GM19043 (cell line): ENCODE data around the gene SYT5.

Experiments used
- ATAC-seq: cut with Tn5 transposase; IDR thresholded peaks from one replicate; pipeline ENCODE4 v1.9.1; 2021; ENCODE audit warnings: low read depth; ENCODE audit not compliant: unreplicated experiment

The SYT5 gene

DNA sequence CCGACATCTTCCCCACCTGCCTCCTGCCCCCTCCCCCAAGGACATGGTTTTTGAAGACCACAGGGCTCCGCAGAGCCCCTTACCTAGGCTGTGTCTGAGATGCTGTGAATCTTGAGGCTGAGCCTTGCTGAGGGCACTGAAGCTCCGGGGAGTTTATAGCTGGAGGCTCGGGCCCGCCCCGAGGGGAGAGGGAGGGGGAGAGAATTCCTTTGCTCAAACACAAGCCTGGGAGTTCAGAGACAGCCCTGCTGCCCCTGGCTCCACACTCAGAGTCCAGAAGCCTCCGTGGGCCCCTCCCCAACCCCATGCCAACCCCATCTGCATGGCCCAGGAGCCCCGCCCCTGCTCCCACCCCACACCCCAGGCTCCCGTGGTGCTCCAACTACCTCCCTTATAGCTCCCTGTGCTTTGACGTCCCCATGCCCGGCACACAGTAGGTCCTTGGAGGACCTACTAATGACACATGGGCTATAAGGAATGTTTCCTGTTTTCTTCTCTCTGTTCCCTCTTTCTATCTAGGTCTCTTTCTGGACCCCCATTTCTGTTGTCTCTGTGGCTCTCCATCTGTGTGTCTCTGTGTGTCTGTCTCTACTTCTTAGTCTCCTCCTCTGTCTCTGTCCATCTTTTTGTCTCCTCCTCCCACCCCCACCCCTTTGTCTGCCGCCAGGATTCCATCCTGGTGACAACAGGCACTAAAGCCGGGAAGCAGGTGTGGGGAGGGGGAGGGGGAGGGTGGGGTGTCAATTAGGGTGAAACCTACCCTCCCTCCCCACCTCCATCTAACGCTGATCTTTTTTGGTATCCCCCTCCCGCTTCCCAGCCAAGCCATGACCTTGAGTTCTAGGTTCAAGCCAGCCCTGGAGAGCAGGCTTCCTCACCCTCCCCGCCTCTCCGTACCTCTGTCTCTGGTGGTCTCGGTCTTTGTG, 30.7 kb downstream of the SYT5 start, which contains the start of gene TNNT1:
TNNT1 (minus strand) TSS at position 129 of the 926 bp plus-strand sequence. CDS start 2,049 bp downstream, outside the sequence.
- no peak for ATAC-seq

DNA sequence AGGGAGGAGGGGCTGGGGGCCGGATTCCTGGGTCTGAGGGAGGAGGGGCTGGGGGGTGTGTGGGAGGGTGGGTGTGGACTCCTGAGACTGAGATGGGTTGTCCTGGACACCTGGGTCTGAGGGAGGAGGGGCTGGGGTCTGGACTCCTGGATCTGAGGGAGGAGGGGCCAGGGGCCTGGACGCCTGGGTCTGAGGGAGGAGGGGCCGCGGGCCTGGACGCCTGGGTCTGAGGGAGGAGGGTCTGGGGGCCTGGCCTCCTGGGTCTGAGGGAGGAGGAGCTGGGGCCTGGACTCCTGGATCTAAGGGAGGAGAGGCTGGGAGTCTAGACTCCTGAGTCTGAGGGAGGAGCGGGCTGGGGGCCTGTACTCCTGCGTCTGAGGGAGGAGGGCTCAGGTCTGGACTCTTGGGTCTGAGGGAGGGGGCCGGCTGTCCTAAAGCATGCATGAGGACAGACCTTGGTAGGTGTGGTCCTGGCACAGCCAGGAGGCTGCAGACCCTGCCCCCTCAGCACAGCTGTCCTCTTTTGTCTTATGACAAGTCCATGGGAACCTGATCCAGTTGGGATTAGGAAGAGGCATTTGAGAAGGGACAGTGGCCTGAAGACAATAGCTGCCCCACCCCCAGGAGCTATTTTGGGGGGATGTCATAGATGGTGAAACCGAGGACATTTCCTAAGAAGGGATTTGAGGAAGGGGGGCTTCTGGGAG, 32.4 kb downstream of the SYT5 start:
- ATAC-seq, result no peak

DNA sequence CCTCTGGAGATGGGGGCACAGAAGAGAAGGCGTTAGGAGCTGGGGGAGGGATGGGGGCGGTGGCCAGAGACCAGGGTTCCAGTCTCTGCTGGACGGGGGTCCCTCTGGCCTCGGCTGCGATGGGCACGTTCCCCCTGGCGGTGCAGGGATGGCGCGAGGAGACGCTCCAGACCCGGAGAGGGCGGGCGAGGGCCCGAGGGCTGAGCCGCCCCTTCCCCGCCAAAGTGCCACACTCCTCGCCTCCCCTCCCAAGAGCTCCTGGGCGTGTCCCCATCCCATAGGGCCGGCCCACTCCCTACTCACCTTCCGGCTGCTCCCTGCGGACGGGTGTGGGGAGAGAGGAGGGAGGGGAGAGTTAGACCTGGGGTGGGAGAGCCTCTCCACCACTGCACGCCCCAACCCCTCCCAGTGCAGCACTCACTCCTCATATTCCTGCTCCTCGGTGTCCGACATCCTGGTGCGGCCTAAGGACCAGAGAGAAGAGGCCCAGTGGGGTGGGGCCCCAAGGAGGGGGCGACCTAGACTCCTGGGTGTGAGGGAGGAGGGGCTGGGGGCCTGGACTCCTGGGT, 33.3 kb downstream of the SYT5 start:
- no peak for ATAC-seq

DNA sequence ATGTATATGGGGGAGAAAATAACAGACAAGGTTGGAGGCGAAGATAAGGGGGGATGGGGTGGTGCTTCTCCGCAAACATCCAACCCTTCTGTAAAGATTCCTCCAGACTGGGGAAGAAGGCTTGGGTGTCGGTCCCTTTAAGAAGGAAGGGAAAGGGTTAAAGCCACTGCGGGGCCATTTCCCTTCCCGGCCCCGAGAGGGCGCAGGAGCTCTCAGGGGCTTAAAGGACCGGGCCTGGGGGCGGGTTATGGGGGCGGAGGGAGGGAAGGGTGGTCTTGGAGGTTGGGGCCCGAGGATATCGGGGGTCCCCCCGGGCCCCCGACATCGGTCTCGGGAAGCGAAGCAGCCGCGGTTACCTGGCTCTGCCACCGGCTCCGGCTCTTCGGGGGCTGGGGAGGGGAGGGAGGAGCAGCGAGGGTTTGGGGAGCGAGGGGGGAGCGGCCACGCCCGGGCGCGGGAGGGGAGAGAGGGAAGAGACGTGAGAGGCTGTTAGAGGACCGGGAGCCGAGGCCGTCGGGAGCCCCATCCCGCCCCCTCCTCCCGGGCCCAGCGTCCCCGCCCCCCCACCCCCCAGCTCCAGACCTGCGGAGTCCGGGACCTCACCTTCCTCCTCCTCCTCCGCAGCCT, 33.9 kb downstream of the SYT5 start:
- ATAC-seq, result no peak

DNA sequence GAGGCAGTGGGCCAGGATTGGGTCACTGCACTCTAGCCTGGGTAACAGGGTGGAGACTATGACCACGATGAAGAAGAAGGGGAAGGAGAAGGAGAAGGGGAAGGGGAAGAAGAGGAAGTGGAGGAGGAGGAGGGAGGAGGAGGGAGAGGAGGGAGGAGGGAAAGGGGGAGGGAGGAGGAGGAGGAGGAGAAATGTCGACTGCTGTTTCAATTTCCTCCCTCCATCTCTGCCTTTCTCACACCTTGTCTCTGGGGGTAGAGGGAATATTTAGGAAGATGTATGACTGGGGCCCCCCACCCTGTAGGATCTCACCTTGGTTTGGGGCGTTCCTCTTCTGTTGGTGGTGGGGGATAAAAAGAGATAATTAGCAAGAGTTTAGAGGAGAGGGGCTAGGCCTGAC, 34.9 kb downstream of the SYT5 start:
- ATAC-seq, result no peak

DNA sequence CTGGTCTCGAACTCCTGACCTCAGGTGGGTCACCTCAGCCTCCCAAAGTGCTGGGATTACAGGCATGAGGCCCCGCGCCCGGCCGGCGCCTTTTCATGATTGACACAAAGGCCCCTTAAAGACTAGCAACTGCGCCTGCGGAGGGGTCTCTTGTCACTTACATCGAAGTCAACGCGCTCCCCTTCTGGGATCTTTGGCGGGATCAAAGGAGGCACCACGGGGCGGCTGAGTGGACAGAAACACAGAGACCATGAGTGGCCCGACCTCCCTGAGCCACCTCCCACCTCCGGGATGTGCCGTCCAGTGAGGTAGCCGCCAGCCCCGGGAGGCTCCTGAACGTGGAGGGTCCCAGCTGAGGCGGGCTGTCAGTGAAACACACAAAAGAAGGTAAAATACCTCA, 38.4 kb downstream of the SYT5 start:
- ATAC-seq, result no peak

DNA sequence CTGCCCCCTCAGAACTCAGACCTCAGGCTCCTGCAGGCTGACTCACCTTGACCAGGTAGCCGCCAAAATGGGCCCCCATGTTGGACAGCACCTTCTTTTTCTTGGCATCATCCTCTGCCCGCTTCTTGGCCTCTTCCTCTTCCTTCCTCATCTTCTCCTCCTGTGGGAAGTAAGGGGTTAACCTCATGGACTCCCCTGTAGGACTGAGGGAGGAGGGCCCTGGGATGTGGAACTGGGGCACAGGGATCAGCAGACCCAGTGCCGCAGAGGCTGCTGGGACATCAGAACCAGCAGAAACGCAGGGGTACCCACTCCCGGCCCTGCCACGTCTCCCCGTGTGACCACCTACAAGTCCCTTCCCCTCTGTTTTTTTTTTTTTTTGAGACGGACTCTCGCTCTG, 42.2 kb downstream of the SYT5 start:
- no peak for ATAC-seq

DNA sequence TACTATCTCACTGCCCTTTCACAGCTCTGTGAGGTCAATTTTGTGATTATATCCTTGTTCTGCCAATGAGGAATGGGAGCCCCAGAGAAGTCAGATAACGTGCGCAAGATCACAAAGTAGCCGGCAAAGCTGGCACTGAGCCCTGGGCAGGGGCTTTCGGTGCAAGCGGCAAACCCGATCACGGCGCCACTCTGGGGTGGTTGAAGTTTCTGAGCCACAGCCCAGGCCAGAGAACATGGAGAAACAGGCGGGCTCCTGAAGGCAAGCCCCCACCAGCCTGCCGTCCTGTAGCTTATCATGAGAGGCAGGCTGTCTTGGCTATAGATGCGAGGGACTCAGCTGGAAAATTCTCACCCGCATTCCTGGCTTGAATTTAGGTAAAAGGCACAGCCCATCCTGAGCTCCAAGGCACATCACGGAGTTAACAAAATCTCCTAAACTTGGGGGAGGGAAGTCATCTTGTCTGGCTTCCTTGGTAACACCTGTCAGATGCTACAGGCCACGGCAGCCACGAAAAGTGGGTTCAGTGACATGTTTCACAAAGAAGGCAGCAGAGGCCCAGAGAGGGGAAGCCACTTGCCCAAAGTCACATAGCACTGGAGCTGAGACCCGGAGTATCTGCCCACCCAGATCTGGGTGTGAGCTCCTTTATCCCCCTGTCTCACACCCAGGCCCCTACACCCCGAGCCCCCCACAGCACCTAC, 43.5 kb downstream of the SYT5 start:
- ATAC-seq, result no peak

DNA sequence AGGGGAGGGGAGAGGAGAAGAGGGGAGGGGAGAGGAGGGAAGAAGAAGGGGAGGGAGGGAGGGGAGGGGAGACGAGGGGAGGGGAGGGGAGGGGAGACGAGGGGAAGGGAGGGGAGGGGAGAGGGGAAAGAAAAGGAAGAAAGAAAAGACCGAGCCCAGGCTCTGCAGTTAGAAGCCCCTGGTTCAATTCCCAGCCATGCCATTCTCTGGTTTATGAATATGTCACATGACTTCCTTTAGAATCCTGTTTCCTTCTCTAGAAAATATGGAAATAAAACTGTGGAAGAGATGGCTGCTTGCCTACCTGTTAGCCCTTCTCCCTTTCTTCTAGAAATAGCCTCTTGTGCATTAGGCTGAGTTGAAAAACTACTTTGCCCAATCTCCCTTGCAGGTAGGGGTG, 45.4 kb downstream of the SYT5 start:
- no peak for ATAC-seq

DNA sequence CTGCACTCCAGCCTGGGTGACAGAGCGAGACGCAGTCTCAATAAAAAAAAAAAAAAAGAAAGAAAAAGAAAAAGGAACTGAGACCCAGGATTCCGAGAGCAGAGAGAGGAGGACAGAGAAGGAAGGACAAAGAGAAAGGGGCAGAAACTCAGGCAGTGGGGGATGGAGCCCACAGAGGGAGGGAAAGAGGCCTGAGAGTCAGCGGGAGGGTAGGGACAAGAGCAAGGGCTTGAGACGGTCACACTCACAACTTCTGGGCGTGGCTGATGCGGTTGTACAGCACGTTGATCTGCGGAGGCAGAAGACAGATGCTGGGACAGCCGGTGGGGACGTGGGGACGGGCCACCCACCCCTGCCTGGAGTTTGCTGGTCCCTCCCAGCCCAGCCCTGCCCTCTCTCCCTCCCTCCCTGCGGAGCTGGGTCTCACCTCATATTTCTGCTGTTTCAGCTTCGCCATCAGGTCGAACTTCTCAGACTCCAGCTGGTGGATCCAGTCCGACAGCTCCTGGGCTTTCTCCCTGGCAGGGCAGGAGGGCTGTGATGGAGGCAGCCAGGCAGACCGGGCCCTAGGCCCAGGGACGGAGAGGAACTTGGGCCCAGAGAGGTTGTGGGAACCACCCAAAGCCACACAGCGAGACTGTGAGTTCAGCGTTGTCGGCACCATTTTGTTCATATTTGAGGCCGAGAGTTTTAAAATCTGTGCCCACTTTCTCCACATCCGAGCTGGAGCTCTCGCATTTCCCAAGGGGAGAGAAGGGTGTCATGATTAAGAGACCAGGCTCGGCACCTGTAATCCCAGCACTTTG, 46.2 kb downstream of the SYT5 start:
- ATAC-seq, result no peak

DNA sequence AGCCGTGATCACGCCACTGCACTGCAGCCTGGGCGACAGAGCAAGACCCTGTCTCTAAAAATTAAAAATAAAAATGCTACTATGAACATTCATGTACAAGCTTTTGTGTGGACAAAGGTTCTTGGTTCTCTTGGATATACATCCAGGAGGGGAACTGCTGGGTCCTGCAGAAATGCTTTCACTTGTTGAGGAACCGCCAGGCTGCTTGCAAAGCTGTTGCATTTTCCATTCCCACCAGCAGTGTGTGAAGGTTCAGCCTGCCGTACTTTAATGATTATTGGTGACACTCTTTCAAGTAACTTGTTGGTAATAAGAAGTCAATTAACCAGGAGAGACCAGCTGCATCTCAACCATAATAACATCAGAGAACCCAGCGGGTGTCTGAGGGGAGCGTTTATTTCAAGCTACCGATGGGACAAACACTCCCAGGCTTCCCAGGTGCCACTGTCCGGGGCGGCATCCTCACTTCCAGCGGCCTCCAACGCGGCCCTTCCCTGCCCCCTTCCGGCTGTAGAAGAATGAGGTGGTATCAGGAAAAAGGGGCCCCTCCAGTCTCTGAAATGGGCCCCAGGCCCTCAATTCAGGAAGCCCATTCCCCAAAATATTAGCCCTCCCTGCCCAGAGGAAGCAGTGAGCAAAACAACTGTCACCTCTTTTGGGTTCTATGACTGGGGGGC, 47.5 kb downstream of the SYT5 start:
- no peak for ATAC-seq

DNA sequence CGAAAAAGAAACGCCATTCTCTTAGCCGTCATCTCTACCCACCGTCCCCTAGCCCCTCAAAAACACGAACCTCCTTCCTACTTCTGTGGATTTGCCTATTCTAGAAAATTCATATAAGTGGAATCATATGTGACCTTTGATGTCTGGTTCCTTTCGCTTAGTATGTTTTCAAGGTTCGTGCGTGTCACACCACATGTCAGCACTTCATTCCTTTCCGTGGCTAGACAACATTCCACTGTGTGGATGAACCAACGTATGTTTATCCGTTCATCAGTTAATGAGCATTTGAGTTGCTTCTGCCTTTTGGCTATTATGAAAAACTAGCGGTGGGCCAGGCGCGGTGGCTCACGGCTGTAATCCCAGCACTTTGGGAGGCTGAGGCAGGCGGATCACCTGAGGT, 48.7 kb downstream of the SYT5 start:
- no peak for ATAC-seq
